Measurements from ENCODE around the gene ATP2B2. TPM values are rescaled to one million over a fixed set of nuclear protein-coding genes. Genes with fewer than 3 reads are reported as not detected.

ATP2B2 gene
- total and polyA plus RNA-seq, 9 of the 15 experiments (the other 6 are each of a cell fraction or from before 2014, with no cell fraction given), result 0.06 TPM; not detected in 8

- TF ChIP-seq MITF (IDR thresholded peaks at IDR 0.05) (no peak), PURB (CRISPR knock-in tag; IDR thresholded peaks at IDR 0.05; ENCODE audit: low read depth) (no peak), TAF9B (IDR thresholded peaks at IDR 0.05; ENCODE audit: partially characterized antibody) (no peak), FIP1L1 (IDR thresholded peaks at IDR 0.05; ENCODE audit: low read depth, low read length, poor library complexity, severe bottlenecking) (no peak), NUFIP1 (IDR thresholded peaks at IDR 0.05; ENCODE audit: partially characterized antibody) (no peak), ZNF274 (IDR thresholded peaks at IDR 0.05; ENCODE audit: borderline replicate concordance, low read depth, low read length) (no peak), ZNF217 (CRISPR knock-in tag; IDR thresholded peaks at IDR 0.05) (no peak), HIVEP1 (CRISPR knock-in tag; IDR thresholded peaks at IDR 0.05) (no peak), ZNF511 (CRISPR knock-in tag; IDR thresholded peaks at IDR 0.05) (no peak), DLX4 (CRISPR knock-in tag; IDR thresholded peaks at IDR 0.05) (no peak), CREB3 (tag; conservative IDR thresholded peaks at IDR 0.05; ENCODE audit: low read depth) (no peak), RUNX1 (IDR thresholded peaks at IDR 0.05; ENCODE audit: low read depth) (no peak)
- no peak overlapping the region for H3K9ac ChIP-seq (ENCODE audit: insufficient read depth in 1 of 2, low read depth in 2 of 2, low read length in 2 of 2)
- H3K27me3 ChIP-seq (ENCODE audit: control insufficient read depth in 2 of 2, insufficient read depth in 2 of 2, low read length in 2 of 2), result peaks cover 29 to 69% of the 10 kb centered on the region in 2 experiments
- ChIA-PET CTCF (ENCODE audit: low intra/inter-chr PET ratio) (no interaction called here), POLR2A (no interaction called here)
- WGBS (ENCODE audit: insufficient coverage, low coverage, missing lambda C conversion rate), result under 1% methylated on average over 18 of the region's 22 CpGs
- FAIRE-seq, result no peak
- H2AFZ ChIP-seq (ENCODE audit: low read depth, low read length), result no peak overlapping the region
- H3K4me3 ChIP-seq, result no peak overlapping the region
- H3K4me2 ChIP-seq (ENCODE audit: insufficient read depth, low read length), result no peak overlapping the region
- no peak overlapping the region for H3K27ac ChIP-seq (ENCODE audit: extremely low read depth, low read depth, low read length)
- H3K9me3 ChIP-seq (replicated peaks; ENCODE audit: control insufficient read depth, insufficient read depth, low read depth, low read length), result no peaks in the 10 kb centered on the region
- no TSS peak for BruUV-seq (replicated peaks)
- in situ Hi-C loops (cut with MboI), result no loop called here
- peaks cover 0 to 3% of the 10 kb centered on the region in 2 experiments; a peak in 1 of 5 replicates for H3K4me1 ChIP-seq (replicated peaks in 1 of 2; ENCODE audit: control insufficient read depth in 2 of 2, insufficient read depth in 2 of 2, low read length in 2 of 2)
- intact Hi-C loops (cut with micrococcal nuclease), result no loop called here
- ATAC-seq, result no peak
- H3K9me1 ChIP-seq (ENCODE audit: control insufficient read depth, insufficient read depth, low read length), result no peaks in the 10 kb centered on the region
- DNase-seq (ENCODE audit: extremely low read depth in 1 of 4, low spot score in 3 of 4), result no peak
- H3K79me2 ChIP-seq (ENCODE audit: control insufficient read depth, insufficient read depth, low read length), result no peaks in the 10 kb centered on the region
- no peaks in the 10 kb centered on the region for H3K36me3 ChIP-seq (ENCODE audit: control insufficient read depth, insufficient read depth, low read length)
- H4K20me1 ChIP-seq (replicated peaks; ENCODE audit: control insufficient read depth, insufficient read depth, low read length), result peaks cover 27% of the 10 kb centered on the region
These were observed 602 bp upstream of the ATP2B2 start for GRCh38 chr3:10505791-10506585.
